Esophagus squamous epithelium (tissue), 5 donors: ENCODE data around the gene R3HDM4. TPM values are rescaled to one million over a fixed set of nuclear protein-coding genes. Genes with fewer than 3 reads are reported as not detected.
A peak's percentile ranks its signal among the peaks of the same experiment; 100 is the strongest.

Experiments used
- DNase-seq: peaks from one replicate; lab custom pipeline; 2025; lab: John Stamatoyannopoulos, UW
- H3K27ac ChIP-seq, 4 donors: fragments of 200-600 bp; sonication (generic); one replicate each; pipeline ENCODE4 v1.5.1; 2016 to 2019; ENCODE audit warnings: mild to moderate bottlenecking in 1 of 4
- H3K27me3 ChIP-seq, 4 donors: fragments of 200-600 bp; sonication (generic); 1 replicate in 3 of 4; 2 replicates in 1 of 4; pipeline versions ENCODE4 v1.5.1 to v1.6.0; 2017 to 2021; ENCODE audit warnings: antibody characterized with exemption in 1 of 4
- H3K36me3 ChIP-seq, 3 donors: fragments of 200-600 bp; sonication (generic); one replicate each; pipeline ENCODE4 v1.5.1; 2016 to 2019
- H3K4me1 ChIP-seq, 3 donors: fragments of 200-600 bp; sonication (generic); one replicate each; pipeline ENCODE4 v1.5.1; 2017 to 2019
- H3K4me3 ChIP-seq, 4 donors: fragments of 200-600 bp; sonication (generic); 1 replicate in 3 of 4; 2 replicates in 1 of 4; pipeline ENCODE4 v1.5.1; 2016 to 2019; ENCODE audit warnings: mild to moderate bottlenecking in 2 of 4, moderate library complexity in 1 of 4
- H3K9me3 ChIP-seq, 3 donors: fragments of 200-600 bp; sonication (generic); one replicate each; pipeline ENCODE4 v1.5.1; 2016 to 2019
- CTCF ChIP-seq, 6 experiments: fragments of 450-650 bp in 4 of 6; fragments of 200-600 bp in 2 of 6; sonication (generic) in 2 of 6; IDR thresholded peaks; one replicate each; pipeline ENCODE4 v1.5.1; 2016 to 2019; ENCODE audit warnings: antibody characterized with exemption in 6 of 6, mild to moderate bottlenecking in 4 of 6, moderate library complexity in 4 of 6
- POLR2A ChIP-seq, 4 donors: fragments of 450-650 bp; IDR thresholded peaks; one replicate each; pipeline ENCODE4 v1.6.1; 2017; ENCODE audit warnings: antibody characterized with exemption in 4 of 4, mild to moderate bottlenecking in 4 of 4, moderate library complexity in 3 of 4
- WGBS, 2 donors: methylation state at CpG; one replicate each; pipeline ENCODE4 v1.1.5; 2018; 5-methylcytosine and 5-hydroxymethylcytosine counted together
- intact Hi-C: fragments of 100-400 bp; cut with DNase I; formaldehyde crosslinking; loops from one replicate; pipeline ENCODE4 v1.15.0; 2022
- total RNA-seq, 4 donors: library from RNA; depleted of rRNA; stranded (reverse); fragments of >200 nt; gene quantifications; one replicate each; pipeline ENCODE4 v1.1.0, GENCODE V29; 2016
- donor health status: DM: yes; HTN: yes; CAD: no.

R3HDM4 gene
- total RNA-seq, 4 donors from 2014 or later, result 42.9 to 83.7 (median 62.4) TPM

GRCh38 chr19:916645-917322, 3.8 kb upstream of the R3HDM4 start:
- H3K4me1 ChIP-seq, result peaks cover 38 to 68% (median 48%) of the 10 kb centered on the region in 3 donors
- H3K27ac ChIP-seq, result no peak overlapping the region
- no peak for DNase-seq
- 43 to 65% methylated on average over 7 to 14 of the region's 35 CpGs for WGBS, 2 donors
- intact Hi-C loops, result no loop called here
- no peak for TF ChIP-seq CTCF (IDR thresholded peaks at IDR 0.05)
- TF ChIP-seq POLR2A (IDR thresholded peaks at IDR 0.05), result no peak
- H3K36me3 ChIP-seq, result no peaks in the 10 kb centered on the region
- H3K9me3 ChIP-seq, result no peaks in the 10 kb centered on the region
- H3K27me3 ChIP-seq, result peaks cover 14 to 58% (median 30%) of the 10 kb centered on the region in 4 donors
- peak overlapping the region in 3 of 4 donors; percentile 5 to 63 (median 40) for H3K4me3 ChIP-seq

- Histone ChIP-seq H3K36me3 (no peaks in the 10 kb centered on the region), H3K4me3 (peak overlapping the region; percentile 66 to 97 (median 86)), H3K27me3 (peaks cover 2 to 16% (median 7%) of the 10 kb centered on the region in 4 donors), H3K9me3 (no peaks in the 10 kb centered on the region), H3K4me1 (peaks cover 28 to 65% (median 35%) of the 10 kb centered on the region in 3 donors), H3K27ac (peak overlapping the region; percentile 96 to 99 (median 98))
- DNase-seq, result no peak
- intact Hi-C loops, result no loop called here
- 0 to 1% methylated on average over 14 to 20 of the region's 69 CpGs for WGBS, 2 donors
- no peak for TF ChIP-seq CTCF (IDR thresholded peaks at IDR 0.05)
- no peak for TF ChIP-seq POLR2A (IDR thresholded peaks at IDR 0.05)
Observed at GRCh38 chr19:912181-913079, 589 bp downstream of the R3HDM4 start.

- H3K36me3 ChIP-seq, result no peaks in the 10 kb centered on the region
- intact Hi-C loops, result no loop called here
- peaks cover 0 to 6% (median 0%) of the 10 kb centered on the region in 4 donors for H3K27me3 ChIP-seq
- peak overlapping the region; percentile 42 to 98 (median 96) for H3K27ac ChIP-seq
- H3K4me1 ChIP-seq, result peaks cover 25 to 62% (median 31%) of the 10 kb centered on the region in 3 donors
- TF ChIP-seq CTCF (IDR thresholded peaks at IDR 0.05) (no peak), POLR2A (IDR thresholded peaks at IDR 0.05) (no peak)
- no peak for DNase-seq
- no peaks in the 10 kb centered on the region for H3K9me3 ChIP-seq
- peak overlapping the region in 3 of 4 donors; percentile 66 to 91 (median 80) for H3K4me3 ChIP-seq
- WGBS, 2 donors, result 93 to 96% methylated on average over 16 to 26 of the region's 54 CpGs
Observed at GRCh38 chr19:911197-912033, 1.6 kb downstream of the R3HDM4 start.

GRCh38 chr19:907183-907853, 5.7 kb downstream of the R3HDM4 start:
- peaks cover 0 to 5% (median 0%) of the 10 kb centered on the region in 3 donors for H3K36me3 ChIP-seq
- DNase-seq, result no peak
- H3K27ac ChIP-seq, result peak overlapping the region; percentile 31 to 95 (median 63)
- no peak overlapping the region for H3K4me3 ChIP-seq
- H3K9me3 ChIP-seq, result no peaks in the 10 kb centered on the region
- no CpG with 5 or more reads among the region's 14 CpGs for WGBS, 2 donors
- H3K27me3 ChIP-seq, result no peaks in the 10 kb centered on the region
- peaks cover 23 to 72% (median 32%) of the 10 kb centered on the region in 3 donors for H3K4me1 ChIP-seq
- intact Hi-C loops, result no loop called here
- TF ChIP-seq CTCF (IDR thresholded peaks at IDR 0.05) (no peak), POLR2A (IDR thresholded peaks at IDR 0.05) (no peak)
